PC-3 (cell line): ENCODE measurements around the gene PTPN12. TPM values are rescaled to one million over a fixed set of nuclear protein-coding genes. Genes with fewer than 3 reads are reported as not detected.
A peak's percentile ranks its signal among the peaks of the same experiment; 100 is the strongest.
"Not testable (repeated sequence)": the region's sequence is repeated elsewhere in the genome, so short reads cannot be mapped to it uniquely, and the experiment has no call there.

Experiments used
- ATAC-seq: fragments of 200-7000 bp; cut with Tn5 transposase; 2 replicates; pipeline ENCODE4 v1.9.1; 2020; ENCODE audit warnings: mild to moderate bottlenecking, moderate library complexity
- BruUV-seq: library from RNA; stranded (reverse); fragments of 400-500 nt; replicated peaks from 2 replicates; lab custom pipeline; 2021; lab: Mats Ljungman, UMichigan
- CTCF ChIA-PET: fragments of 300-600 bp; sonication (Branson Sonifier 250); formaldehyde crosslinking; loops from one replicate; lab custom pipeline; 2022; ENCODE audit warnings: antibody characterized with exemption; lab: Charles Lee
- POLR2A ChIA-PET: fragments of 300-600 bp; sonication (Branson Sonifier 250); formaldehyde crosslinking; loops from one replicate; lab custom pipeline; 2022; ENCODE audit warnings: antibody characterized with exemption; ENCODE audit not compliant: unreplicated experiment; lab: Charles Lee
- DNase-seq: peaks from one replicate; pipeline ENCODE4 v3.0.0-alpha.2; 2015
- H2AFZ ChIP-seq: fragments of 300-600 bp; sonication (generic); 2 replicates; pipeline ENCODE4 v1.6.0; 2016; ENCODE audit warnings: antibody characterized with exemption, low read length
- H3F3A ChIP-seq: fragments of 300-600 bp; sonication (generic); one replicate; pipeline ENCODE4 v1.6.0; 2017; ENCODE audit warnings: antibody characterized with exemption, low read length, control low read depth, mild to moderate bottlenecking; ENCODE audit not compliant: unreplicated experiment
- H3K27ac ChIP-seq: fragments of 300-600 bp; sonication (generic); 2 replicates; pipeline ENCODE4 v1.5.1; 2016; ENCODE audit warnings: mild to moderate bottlenecking, low read length
- H3K27me3 ChIP-seq: fragments of 300-600 bp; sonication (generic); 2 replicates; pipeline ENCODE4 v1.6.1; 2016; ENCODE audit warnings: low read length, mixed read lengths
- H3K36me3 ChIP-seq: fragments of 300-600 bp; sonication (generic); 2 replicates; pipeline ENCODE4 v1.6.1; 2016; ENCODE audit warnings: low read depth, mixed run types, low read length, mixed read lengths
- H3K4me1 ChIP-seq: fragments of 300-600 bp; sonication (generic); 2 replicates; pipeline ENCODE4 v1.5.1; 2016; ENCODE audit warnings: low read length; ENCODE audit not compliant: insufficient read depth
- H3K4me2 ChIP-seq: fragments of 300-600 bp; sonication (generic); 2 replicates; pipeline ENCODE4 v1.6.0; 2016; ENCODE audit warnings: low read length
- H3K4me3 ChIP-seq: fragments of 300-600 bp; sonication (generic); 2 replicates; pipeline ENCODE4 v1.5.1; 2016; ENCODE audit warnings: mild to moderate bottlenecking, low read length, mixed read lengths
- H3K79me2 ChIP-seq: fragments of 300-600 bp; sonication (generic); 2 replicates; pipeline ENCODE4 v1.6.1; 2017; ENCODE audit warnings: low read length, mixed read lengths
- H3K9ac ChIP-seq: fragments of 300-600 bp; sonication (generic); 2 replicates; pipeline ENCODE4 v1.6.0; 2016; ENCODE audit warnings: mild to moderate bottlenecking, low read length
- H3K9me2 ChIP-seq: fragments of 300-600 bp; sonication (generic); replicated peaks from 2 replicates; pipeline ENCODE4 v1.6.1; 2016; ENCODE audit warnings: mixed run types, low read length, mixed read lengths
- H3K9me3 ChIP-seq: fragments of 300-600 bp; sonication (generic); 2 replicates; pipeline ENCODE4 v1.6.1; 2016; ENCODE audit warnings: low read length, mixed read lengths
- H4K20me1 ChIP-seq: fragments of 300-600 bp; sonication (generic); 2 replicates; pipeline ENCODE4 v1.6.1; 2016; ENCODE audit warnings: low read length, mixed read lengths
- CTCF ChIP-seq: fragments of 300-600 bp; sonication (generic); conservative IDR thresholded peaks from 2 replicates; pipeline ENCODE4 v1.5.1; 2017; ENCODE audit warnings: antibody characterized with exemption, low read depth, mild to moderate bottlenecking, low read length
- EZH2 ChIP-seq: fragments of 300-600 bp; sonication (generic); IDR thresholded peaks from one replicate; pipeline ENCODE4 v1.6.1; 2017; ENCODE audit warnings: antibody characterized with exemption, mild to moderate bottlenecking, low read length; ENCODE audit not compliant: unreplicated experiment
- EZH2phosphoT487 ChIP-seq: fragments of 300-600 bp; sonication (generic); IDR thresholded peaks from 2 replicates; pipeline ENCODE4 v1.6.1; 2018; ENCODE audit warnings: mild to moderate bottlenecking, antibody characterized with exemption, low read length, borderline replicate concordance
- intact Hi-C: fragments of 100-400 bp; cut with micrococcal nuclease; formaldehyde crosslinking; loops from 2 replicates; pipeline ENCODE4 v1.9.0; 2023
- total RNA-seq: library from RNA; depleted of rRNA; stranded (reverse); fragments of >200 nt; gene quantifications from 2 replicates; pipeline ENCODE4 v1.2.3, GENCODE V29; 2014

The PTPN12 gene
- total RNA-seq, 1 experiment from 2014 or later: 26.2 TPM

- peaks cover 79% of the 10 kb centered on the region for H3K79me2 ChIP-seq
- no TSS peak for BruUV-seq
- H3F3A ChIP-seq: peaks cover 6% of the 10 kb centered on the region
- H3K27ac ChIP-seq: peak overlapping the region; percentile 93
- DNase-seq (no peak), ATAC-seq (no peak)
- peaks cover 10% of the 10 kb centered on the region for H3K36me3 ChIP-seq
- no peaks in the 10 kb centered on the region for H3K9me2 ChIP-seq
- intact Hi-C loops: no loop called here
- no peaks in the 10 kb centered on the region for H3K9me3 ChIP-seq
- ChIA-PET POLR2A (interaction anchor here (0.6 to 0.8 kb wide), 2 partner anchors 47 to 208 kb away, joined by 5 to 7 read pairs; no protein-coding TSS in a partner anchor), CTCF (interaction anchor here (0.7 kb wide), 1 partner anchor 85 kb away, joined by 3 read pairs; no protein-coding TSS in a partner anchor)
- TF ChIP-seq EZH2phosphoT487: no peak
- TF ChIP-seq CTCF: no peak
- TF ChIP-seq EZH2: no peak
- H3K9ac ChIP-seq: no peak overlapping the region
- no peak overlapping the region for H2AFZ ChIP-seq
- peak overlapping the region; percentile 97 for H3K4me2 ChIP-seq
- peak overlapping the region; percentile 84 for H3K4me3 ChIP-seq
- peaks cover 46% of the 10 kb centered on the region for H4K20me1 ChIP-seq
- H3K4me1 ChIP-seq: peaks cover 49% of the 10 kb centered on the region
- H3K27me3 ChIP-seq: no peaks in the 10 kb centered on the region
Measured at GRCh38 chr7:77540402-77540822, 3.3 kb downstream of the PTPN12 start.

GRCh38 chr7:77540993-77541392 lies 3.9 kb downstream of the PTPN12 start:
- H3K4me1 ChIP-seq: peaks cover 44% of the 10 kb centered on the region
- CTCF ChIA-PET, ATAC-seq, H3K9ac ChIP-seq, DNase-seq, H3K9me2 ChIP-seq, intact Hi-C loops, H2AFZ ChIP-seq, H3F3A ChIP-seq, H3K9me3 ChIP-seq, BruUV-seq, H3K27me3 ChIP-seq, H3K27ac ChIP-seq: not testable (repeated sequence)
- peak overlapping the region; percentile 84; the same call in 1 of the 2 replicates for H3K4me3 ChIP-seq
- H3K36me3 ChIP-seq: peaks cover 10% of the 10 kb centered on the region
- peak overlapping the region; percentile 97 for H3K4me2 ChIP-seq
- POLR2A ChIA-PET: interaction anchor here (0.6 to 0.8 kb wide), 2 partner anchors 46 to 209 kb away, joined by 5 to 7 read pairs; no protein-coding TSS in a partner anchor
- H3K79me2 ChIP-seq: peaks cover 85% of the 10 kb centered on the region
- H4K20me1 ChIP-seq: peaks cover 46% of the 10 kb centered on the region

- Histone ChIP-seq H3K9me3 (no peaks in the 10 kb centered on the region), H4K20me1 (peaks cover 48% of the 10 kb centered on the region), H3K4me2 (peak overlapping the region; percentile 97), H3K9me2 (no peaks in the 10 kb centered on the region), H3K9ac (no peak overlapping the region), H3K27ac (no peak overlapping the region), H3K36me3 (peaks cover 10% of the 10 kb centered on the region), H3K4me3 (no peak overlapping the region), H3K27me3 (no peaks in the 10 kb centered on the region), H2AFZ (no peak overlapping the region), H3F3A (peaks cover 6% of the 10 kb centered on the region), H3K79me2 (peaks cover 97% of the 10 kb centered on the region), H3K4me1 (peaks cover 44% of the 10 kb centered on the region)
- intact Hi-C loops: no loop called here
- no peak for ATAC-seq
- POLR2A ChIA-PET: interaction anchor here (0.7 kb wide), 2 partner anchors 52 to 196 kb away, joined by 3 to 5 read pairs; no protein-coding TSS in a partner anchor
- no TSS peak for BruUV-seq
- TF ChIP-seq EZH2 (no peak), CTCF (no peak), EZH2phosphoT487 (no peak)
- CTCF ChIA-PET: no interaction called here
- peak; percentile 36 for DNase-seq
Measured at GRCh38 chr7:77542409-77542808, 5.3 kb downstream of the PTPN12 start.
